K562 (cell line): ENCODE results near the gene TBC1D2. TPM values are rescaled to one million over a fixed set of nuclear protein-coding genes. Genes with fewer than 3 reads are reported as not detected.

Experiments
- ATAC-seq: fragments of 200-7000 bp; cut with Tn5 transposase; 3 replicates; pipeline ENCODE4 v1.9.1; 2020; ENCODE audit warnings: moderate library complexity
- BruUV-seq: library from RNA; stranded (reverse); fragments of 400-500 nt; replicated peaks from 2 replicates; lab custom pipeline; 2021; lab: Mats Ljungman, UMichigan
- CTCF ChIA-PET: fragments of 300-600 bp; formaldehyde crosslinking; extraction: SDS; loops from one replicate; lab custom pipeline; 2021; ENCODE audit warnings: low intra/inter-chr PET ratio; lab: Yijun Ruan, JAX
- POLR2A ChIA-PET: fragments of 300-600, 350-650 bp; sonication (Branson Sonifier 250); formaldehyde crosslinking; extraction: SDS; loops from one replicate; lab custom pipeline; 2021; ENCODE audit warnings: antibody characterized with exemption, inconsistent platforms; lab: Yijun Ruan, JAX
- DNase-seq, 4 experiments: peaks; one replicate each; pipeline versions ENCODE4 v3.0.0 to v3.0.0-alpha.2; 2011 to 2018; ENCODE audit warnings: low spot score in 3 of 4, mixed read lengths in 3 of 4; ENCODE audit errors: extremely low read depth in 1 of 4
- FAIRE-seq: peaks from 2 replicates; lab custom pipeline; 2011; peaks lifted over from hg19 to GRCh38; lab: Jason Lieb, UNC
- H2AFZ ChIP-seq: 2 replicates; pipeline ENCODE4 v1.6.0; 2011; ENCODE audit warnings: low read depth, low read length, control low read depth, inconsistent platforms
- H3K27ac ChIP-seq: fragments of 200-600 bp; 3 replicates; pipeline ENCODE4 v1.8.0; 2011; ENCODE audit warnings: low read depth, mild to moderate bottlenecking, control low read depth, inconsistent platforms, low read length, moderate library complexity, mixed read lengths; ENCODE audit errors: extremely low read depth
- H3K27me3 ChIP-seq, 2 experiments: fragments of 300-600 bp in 1 of 2; 2 replicates in 1 of 2; 3 replicates in 1 of 2; pipeline versions ENCODE4 v1.6.0 to v1.8.0; 2011; ENCODE audit warnings: inconsistent platforms in 2 of 2, low read length in 2 of 2, mild to moderate bottlenecking in 1 of 2, mixed read lengths in 1 of 2, moderate library complexity in 1 of 2; ENCODE audit not compliant: control insufficient read depth in 2 of 2, insufficient read depth in 2 of 2
- H3K36me3 ChIP-seq: fragments of 300-600 bp; 3 replicates; pipeline ENCODE4 v1.8.0; 2011; ENCODE audit warnings: mild to moderate bottlenecking, low read length, inconsistent platforms; ENCODE audit not compliant: control insufficient read depth, insufficient read depth
- H3K4me1 ChIP-seq, 2 experiments: fragments of 200-600 bp in 1 of 2; replicated peaks in 1 of 2; 2 replicates in 1 of 2; 3 replicates in 1 of 2; pipeline versions ENCODE4 v1.5.1 to v1.8.0; 2011; ENCODE audit warnings: inconsistent platforms in 2 of 2, low read length in 2 of 2, mild to moderate bottlenecking in 1 of 2, mixed read lengths in 1 of 2, moderate library complexity in 1 of 2; ENCODE audit not compliant: control insufficient read depth in 2 of 2, insufficient read depth in 2 of 2
- H3K4me2 ChIP-seq: 2 replicates; pipeline ENCODE4 v1.6.1; 2011; ENCODE audit warnings: low read length, control low read depth, inconsistent platforms, mixed read lengths; ENCODE audit not compliant: insufficient read depth
- H3K4me3 ChIP-seq: fragments of 200-600 bp; sonication (generic), shearing (Covaris generic); 2 replicates; pipeline ENCODE4 v1.5.1; 2016; ENCODE audit warnings: control low read depth, inconsistent platforms
- H3K79me2 ChIP-seq: fragments of 200-600 bp; 3 replicates; pipeline ENCODE4 v1.8.0; 2011; ENCODE audit warnings: low read length, inconsistent platforms; ENCODE audit not compliant: control insufficient read depth, insufficient read depth
- H3K9ac ChIP-seq, 2 experiments: 2 replicates each; pipeline versions ENCODE4 v1.6.0 to v1.6.1; 2011; ENCODE audit warnings: low read depth in 2 of 2, low read length in 2 of 2, control low read depth in 1 of 2, inconsistent platforms in 1 of 2, mild to moderate bottlenecking in 1 of 2, mixed read lengths in 1 of 2; ENCODE audit not compliant: insufficient read depth in 1 of 2
- H3K9me1 ChIP-seq: one replicate; pipeline ENCODE4 v1.6.0; 2011; ENCODE audit warnings: inconsistent platforms, mild to moderate bottlenecking, low read length, moderate library complexity; ENCODE audit not compliant: control insufficient read depth, insufficient read depth
- H3K9me3 ChIP-seq: replicated peaks from 2 replicates; pipeline ENCODE4 v1.5.1; 2011; ENCODE audit warnings: low read depth, low read length, inconsistent platforms; ENCODE audit not compliant: control insufficient read depth, insufficient read depth
- H4K20me1 ChIP-seq: replicated peaks from 2 replicates; pipeline ENCODE4 v1.6.1; 2011; ENCODE audit warnings: low read length, inconsistent platforms, mixed read lengths; ENCODE audit not compliant: control insufficient read depth, insufficient read depth
- C11orf30 ChIP-seq: fragments of 450-650 bp; IDR thresholded peaks from 2 replicates; pipeline ENCODE4 v1.6.1; 2016; ENCODE audit warnings: low read depth, mild to moderate bottlenecking
- KAT7 ChIP-seq: sonication (generic); formaldehyde crosslinking; IDR thresholded peaks from 2 replicates; pipeline ENCODE4 v1.8.0; 2022; ENCODE audit warnings: missing genetic modification reagents, mild to moderate bottlenecking, borderline replicate concordance
- MAFF ChIP-seq: IDR thresholded peaks from 2 replicates; pipeline ENCODE4 v1.6.1; 2012; ENCODE audit warnings: low read length, improper control_type of control experiment
- PYGO2 ChIP-seq: fragments of 450-650 bp; IDR thresholded peaks from 2 replicates; pipeline ENCODE4 v1.6.1; 2016; ENCODE audit warnings: mild to moderate bottlenecking, missing genetic modification characterization, moderate library complexity, missing compliant biosample characterization
- ZFP36 ChIP-seq: fragments of 150-350 bp; IDR thresholded peaks from 2 replicates; pipeline ENCODE4 v1.6.1; 2018; ENCODE audit warnings: low read length, low read depth; ENCODE audit not compliant: partially characterized antibody
- ZNF316 ChIP-seq: fragments of 450-650 bp; IDR thresholded peaks from 2 replicates; pipeline ENCODE4 v1.6.1; 2016
- ZNF830 ChIP-seq: fragments of 250-450 bp; sonication (Bioruptor Pico); IDR thresholded peaks from 2 replicates; pipeline ENCODE4 v1.5.0; 2021; ENCODE audit warnings: mild to moderate bottlenecking
- WGBS: fragments of 100-300 bp; shearing (Covaris generic); methylation state at CpG from one replicate; pipeline ENCODE4 v1.1.6; 2016; ENCODE audit warnings: low coverage, mixed read lengths; ENCODE audit not compliant: insufficient coverage; ENCODE audit errors: missing lambda C conversion rate; 5-methylcytosine and 5-hydroxymethylcytosine counted together
- in situ Hi-C: fragments of 300-500 bp; cut with MboI; formaldehyde crosslinking; loops from 4 replicates; pipeline ENCODE4 v1.15.0; 2018; ENCODE audit warnings: inconsistent platforms, mixed read lengths
- intact Hi-C: fragments of 100-400 bp; cut with micrococcal nuclease; formaldehyde crosslinking; loops from 2 replicates; pipeline ENCODE4 v1.14.2; 2022
- polyA plus RNA-seq, 8 experiments: library from polyadenylated mRNA; depleted of rRNA in 4 of 8; stranded (reverse) in 5 of 8; unstranded in 3 of 8; fragments of >200 nt; fragmentation: Nextera tagmentation in 2 of 8; fragmentation: Illumina TruSeq in 1 of 8; extraction: Ambion mirVana in 2 of 8; extraction: Trizol in 1 of 8; gene quantifications; 2 replicates each; pipeline versions ENCODE4 v1.2.1 to v1.2.3, GENCODE V29; 2011 to 2014; ENCODE audit warnings: inconsistent platforms in 1 of 8, missing spikeins in 1 of 8
- total RNA-seq, 7 experiments: library from RNA; depleted of rRNA in 6 of 7; stranded (reverse); fragments of >200 nt in 6 of 7; fragmentation: Illumina TruSeq in 2 of 7; extraction: Trizol in 2 of 7; gene quantifications; 2 replicates each; pipeline versions ENCODE4 v1.2.1 to v1.2.3, GENCODE V29; 2011 to 2021; ENCODE audit warnings: low replicate concordance in 1 of 7

TBC1D2 gene
- total and polyA plus RNA-seq, 9 of the 15 experiments (the other 6 are each of a cell fraction or from before 2014, with no cell fraction given) = 0.10 to 7.0 (median 2.5) TPM

DNA sequence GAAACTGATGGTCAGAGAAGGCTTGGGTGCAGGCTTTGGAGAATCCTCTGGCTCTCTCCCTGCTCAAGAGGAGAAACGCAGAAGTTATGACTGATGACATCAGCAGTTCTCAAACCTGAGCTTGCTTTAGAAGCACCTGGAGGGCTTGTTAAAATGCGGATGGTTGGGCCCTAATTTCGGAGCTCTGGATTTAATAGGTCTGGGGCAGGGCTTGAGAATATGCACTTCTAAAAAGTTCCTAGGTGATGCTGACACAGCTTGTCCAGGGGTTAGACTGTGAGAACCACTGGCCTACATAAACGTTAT, 26.4 kb downstream of the TBC1D2 start:
- Histone ChIP-seq H3K4me2 (no peak overlapping the region), H3K4me3 (no peak overlapping the region), H4K20me1 (no peaks in the 10 kb centered on the region), H3K9ac (no peak overlapping the region), H3K9me3 (no peaks in the 10 kb centered on the region), H3K4me1 (peaks cover 20 to 29% of the 10 kb centered on the region in 2 experiments; a peak in 4 of 5 replicates), H3K36me3 (peaks cover 43% of the 10 kb centered on the region; the same call in 2 of the 3 replicates), H2AFZ (no peak overlapping the region), H3K27me3 (no peaks in the 10 kb centered on the region), H3K79me2 (no peaks in the 10 kb centered on the region), H3K27ac (no peak overlapping the region), H3K9me1 (no peaks in the 10 kb centered on the region)
- 63% methylated on average over 4 of the region's 4 CpGs for WGBS
- ATAC-seq (no peak), DNase-seq (no peak), FAIRE-seq (no peak)
- TF ChIP-seq KAT7 (CRISPR knock-in tag) (no peak), ZFP36 (no peak), MAFF (peak; percentile 34), C11orf30 (peak; percentile 56; the same call in 1 of the 2 replicates), PYGO2 (tag) (no peak), ZNF830 (CRISPR knock-in tag) (no peak), ZNF316 (peak; percentile 73)
- intact Hi-C loops = no loop called here
- BruUV-seq = no TSS peak
- in situ Hi-C loops = no loop called here
- CTCF ChIA-PET = no interaction called here
- POLR2A ChIA-PET = interaction anchor here (2.8 kb wide), 1 partner anchor 11 kb away, joined by 18 read pairs; no protein-coding TSS in a partner anchor
